Progenitor cell of endocrine pancreas (in vitro differentiated cells): ENCODE data around the gene CXCR5. TPM values are rescaled to one million over a fixed set of nuclear protein-coding genes. Genes with fewer than 3 reads are reported as not detected.

Source experiments
- DNase-seq: peaks from one replicate; pipeline ENCODE4 v3.0.0; 2021; ENCODE audit warnings: low spot score; ENCODE audit not compliant: unreplicated experiment
- H3K27ac Mint-ChIP-seq: 2 replicates; pipeline ENCODE4 v1.8.0; 2021; ENCODE audit warnings: mild to moderate bottlenecking, moderate library complexity, mixed read lengths
- H3K27me3 Mint-ChIP-seq: 2 replicates; pipeline ENCODE4 v1.8.0; 2021; ENCODE audit warnings: mixed read lengths
- H3K36me3 Mint-ChIP-seq: 2 replicates; pipeline ENCODE4 v1.8.0; 2022; ENCODE audit warnings: mixed read lengths; ENCODE audit not compliant: insufficient read depth
- H3K4me1 Mint-ChIP-seq: 2 replicates; pipeline ENCODE4 v1.8.0; 2021; ENCODE audit warnings: low read depth, mixed read lengths
- H3K4me3 Mint-ChIP-seq: 2 replicates; pipeline ENCODE4 v1.8.0; 2021; ENCODE audit warnings: low read depth, mild to moderate bottlenecking, moderate library complexity, mixed read lengths
- H3K9me3 Mint-ChIP-seq: 2 replicates; pipeline ENCODE4 v1.8.0; 2021; ENCODE audit warnings: low read depth, mixed read lengths
- total RNA-seq: library from RNA; stranded (reverse); gene quantifications from 2 replicates; pipeline ENCODE4 v1.2.1, GENCODE V29; 2021
- TF ChIP-seq, protein P1 (sequence below): fragments of 200-600 bp; sonication (generic); IDR thresholded peaks from one replicate; pipeline ENCODE4 v1.5.0; 2021; ENCODE audit warnings: antibody characterized with exemption, mild to moderate bottlenecking; ENCODE audit not compliant: unreplicated experiment

Gene CXCR5
- total RNA-seq, 1 donor from 2014 or later = not detected

- peaks cover 51% of the 10 kb centered on the region for H3K27me3 Mint-ChIP-seq
- peaks cover 5% of the 10 kb centered on the region for H3K4me1 Mint-ChIP-seq
- no peak overlapping the region for H3K27ac Mint-ChIP-seq
- TF ChIP-seq, protein P1, sequence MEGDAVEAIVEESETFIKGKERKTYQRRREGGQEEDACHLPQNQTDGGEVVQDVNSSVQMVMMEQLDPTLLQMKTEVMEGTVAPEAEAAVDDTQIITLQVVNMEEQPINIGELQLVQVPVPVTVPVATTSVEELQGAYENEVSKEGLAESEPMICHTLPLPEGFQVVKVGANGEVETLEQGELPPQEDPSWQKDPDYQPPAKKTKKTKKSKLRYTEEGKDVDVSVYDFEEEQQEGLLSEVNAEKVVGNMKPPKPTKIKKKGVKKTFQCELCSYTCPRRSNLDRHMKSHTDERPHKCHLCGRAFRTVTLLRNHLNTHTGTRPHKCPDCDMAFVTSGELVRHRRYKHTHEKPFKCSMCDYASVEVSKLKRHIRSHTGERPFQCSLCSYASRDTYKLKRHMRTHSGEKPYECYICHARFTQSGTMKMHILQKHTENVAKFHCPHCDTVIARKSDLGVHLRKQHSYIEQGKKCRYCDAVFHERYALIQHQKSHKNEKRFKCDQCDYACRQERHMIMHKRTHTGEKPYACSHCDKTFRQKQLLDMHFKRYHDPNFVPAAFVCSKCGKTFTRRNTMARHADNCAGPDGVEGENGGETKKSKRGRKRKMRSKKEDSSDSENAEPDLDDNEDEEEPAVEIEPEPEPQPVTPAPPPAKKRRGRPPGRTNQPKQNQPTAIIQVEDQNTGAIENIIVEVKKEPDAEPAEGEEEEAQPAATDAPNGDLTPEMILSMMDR = no peak
- H3K9me3 Mint-ChIP-seq = no peaks in the 10 kb centered on the region
- H3K36me3 Mint-ChIP-seq = no peaks in the 10 kb centered on the region
- no peak for DNase-seq
- no peak overlapping the region for H3K4me3 Mint-ChIP-seq
These were observed 3.0 kb downstream of the CXCR5 start for GRCh38 chr11:118886681-118887111.

GRCh38 chr11:118887206-118887605 is 3.5 kb downstream of the CXCR5 start:
- TF ChIP-seq, protein P1 = no peak
- no peak overlapping the region for H3K27ac Mint-ChIP-seq

GRCh38 chr11:118888398-118888797 is 4.7 kb downstream of the CXCR5 start:
- H3K4me1 Mint-ChIP-seq = peaks cover 7% of the 10 kb centered on the region
- peaks cover 50% of the 10 kb centered on the region for H3K27me3 Mint-ChIP-seq
- no peak overlapping the region for H3K27ac Mint-ChIP-seq
- H3K9me3 Mint-ChIP-seq = no peaks in the 10 kb centered on the region
- H3K36me3 Mint-ChIP-seq = no peaks in the 10 kb centered on the region
- DNase-seq = no peak
- no peak overlapping the region for H3K4me3 Mint-ChIP-seq
- TF ChIP-seq, protein P1 = no peak

More at GRCh38 chr11:118887206-118887605, 3.5 kb downstream of the CXCR5 start:
- peaks cover 5% of the 10 kb centered on the region for H3K4me1 Mint-ChIP-seq
- H3K9me3 Mint-ChIP-seq = no peaks in the 10 kb centered on the region
- no peaks in the 10 kb centered on the region for H3K36me3 Mint-ChIP-seq
- peaks cover 54% of the 10 kb centered on the region for H3K27me3 Mint-ChIP-seq
- DNase-seq = no peak
- no peak overlapping the region for H3K4me3 Mint-ChIP-seq

GRCh38 chr11:118889797-118890196 is 6.1 kb downstream of the CXCR5 start:
- H3K9me3 Mint-ChIP-seq = no peaks in the 10 kb centered on the region

DNA sequence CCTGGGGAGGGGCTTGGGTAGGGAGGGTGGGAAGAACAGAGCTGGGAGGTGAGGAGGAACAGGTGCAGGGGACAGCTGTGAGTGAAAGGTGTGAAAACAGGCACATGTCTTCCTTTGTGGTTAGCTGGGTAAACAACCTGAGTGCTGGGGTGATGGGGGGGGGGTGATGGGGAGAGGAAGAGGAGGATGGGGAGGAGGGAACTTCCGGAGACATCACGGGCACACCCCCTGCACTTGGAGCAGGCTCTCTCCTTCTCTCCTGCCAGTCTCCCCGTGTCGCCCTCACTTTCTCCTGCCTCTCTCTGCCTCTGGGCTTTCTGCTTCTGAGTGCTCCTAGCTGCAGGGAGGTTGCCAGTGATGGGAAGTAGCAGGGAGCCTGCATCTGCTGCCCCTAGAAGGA is 8.8 kb downstream of the CXCR5 start:
- no peak overlapping the region for H3K27ac Mint-ChIP-seq
- H3K27me3 Mint-ChIP-seq = peaks cover 34% of the 10 kb centered on the region
- no peak overlapping the region for H3K4me3 Mint-ChIP-seq
- DNase-seq = no peak
- TF ChIP-seq, protein P1 = no peak
- H3K4me1 Mint-ChIP-seq = peaks cover 13% of the 10 kb centered on the region
- H3K9me3 Mint-ChIP-seq = no peaks in the 10 kb centered on the region
- H3K36me3 Mint-ChIP-seq = peaks cover under 1% of the 10 kb centered on the region

More at GRCh38 chr11:118889797-118890196, 6.1 kb downstream of the CXCR5 start:
- Mint-ChIP-seq H3K4me3 (no peak overlapping the region), H3K27ac (peak overlapping the region; percentile 17), H3K36me3 (no peaks in the 10 kb centered on the region), H3K4me1 (peaks cover 7% of the 10 kb centered on the region), H3K27me3 (peaks cover 48% of the 10 kb centered on the region)
- DNase-seq = no peak
- TF ChIP-seq, protein P1 = no peak
